Measurements from ENCODE around the gene EPS8L1. TPM values are rescaled to one million over a fixed set of nuclear protein-coding genes. Genes with fewer than 3 reads are reported as not detected.
"Not testable (repeated sequence)": the region's sequence is repeated elsewhere in the genome, so short reads cannot be mapped to it uniquely, and the experiment has no call there.

EPS8L1 gene
- total RNA-seq, 1 experiment from 2014 or later = 111 TPM

GRCh38 chr19:55105237-55105636, 29.6 kb downstream of the EPS8L1 start:
- peaks cover 15% of the 10 kb centered on the region; the same call in 1 of the 2 replicates for H3K36me3 ChIP-seq (ENCODE audit: low read depth)
- BruUV-seq (replicated peaks) = no TSS peak

GRCh38 chr19:55106591-55106990, 30.9 kb downstream of the EPS8L1 start:
- Histone ChIP-seq H3K4me3 (no peak overlapping the region), H3K36me3 (ENCODE audit: low read depth) (peaks cover 15% of the 10 kb centered on the region), H4K20me1 (ENCODE audit: insufficient read depth) (peaks cover 9% of the 10 kb centered on the region), H2AFZ (no peak overlapping the region), H3K4me1 (replicated peaks; ENCODE audit: insufficient read depth) (no peaks in the 10 kb centered on the region), H3K27me3 (ENCODE audit: insufficient read depth, low read depth) (no peaks in the 10 kb centered on the region), H3K9me3 (ENCODE audit: insufficient read depth, low read depth) (no peaks in the 10 kb centered on the region), H3K79me2 (ENCODE audit: low read depth) (0 out of 2 replicates have a peak, but pooled peaks cover 6% of the 10 kb centered on the region), H3F3A (ENCODE audit: insufficient read depth, low read depth) (no peaks in the 10 kb centered on the region; the same call in 1 of the 2 replicates), H3K27ac (no peak overlapping the region), H3K9me2 (ENCODE audit: insufficient read depth) (no peaks in the 10 kb centered on the region), H3K4me2 (no peak overlapping the region)
- TF ChIP-seq EZH2 (IDR thresholded peaks at IDR 0.05; ENCODE audit: low read depth) (no peak), CTCF (conservative IDR thresholded peaks at IDR 0.05) (no peak)
- intact Hi-C loops (cut with micrococcal nuclease; ENCODE audit: unreplicated experiment) = no loop called here
- CTCF ChIA-PET = interaction anchor here (0.9 kb wide), 1 partner anchor 40 kb away, joined by 4 read pairs; no protein-coding TSS in a partner anchor
- no peak for DNase-seq
- POLR2A ChIA-PET (ENCODE audit: unreplicated experiment) = no interaction called here
- BruUV-seq (replicated peaks) = no TSS peak

More at GRCh38 chr19:55105237-55105636, 29.6 kb downstream of the EPS8L1 start:
- Histone ChIP-seq H4K20me1 (ENCODE audit: insufficient read depth) (peaks cover 7% of the 10 kb centered on the region), H2AFZ (no peak overlapping the region), H3K4me3 (no peak overlapping the region), H3F3A (ENCODE audit: insufficient read depth, low read depth) (no peaks in the 10 kb centered on the region; the same call in 1 of the 2 replicates), H3K79me2 (ENCODE audit: low read depth) (no peaks in the 10 kb centered on the region), H3K4me1 (replicated peaks; ENCODE audit: insufficient read depth) (no peaks in the 10 kb centered on the region), H3K4me2 (no peak overlapping the region), H3K9me2 (ENCODE audit: insufficient read depth) (no peaks in the 10 kb centered on the region), H3K9me3 (ENCODE audit: insufficient read depth, low read depth) (no peaks in the 10 kb centered on the region), H3K27ac (no peak overlapping the region), H3K27me3 (ENCODE audit: insufficient read depth, low read depth) (no peaks in the 10 kb centered on the region)
- no peak for TF ChIP-seq EZH2 (IDR thresholded peaks at IDR 0.05; ENCODE audit: low read depth)
- no peak for TF ChIP-seq CTCF (conservative IDR thresholded peaks at IDR 0.05)
- ChIA-PET CTCF (no interaction called here), POLR2A (ENCODE audit: unreplicated experiment) (interaction anchor here (0.6 kb wide), 1 partner anchor 25 kb away, joined by 7 read pairs; no protein-coding TSS in a partner anchor)
- intact Hi-C loops (cut with micrococcal nuclease; ENCODE audit: unreplicated experiment) = no loop called here
- DNase-seq = no peak

GRCh38 chr19:55107252-55107651, 31.6 kb downstream of the EPS8L1 start:
- H3F3A ChIP-seq (ENCODE audit: insufficient read depth, low read depth); POLR2A ChIA-PET (ENCODE audit: unreplicated experiment); intact Hi-C loops (cut with micrococcal nuclease; ENCODE audit: unreplicated experiment); H3K27ac ChIP-seq; H3K4me2 ChIP-seq; H3K9me2 ChIP-seq (ENCODE audit: insufficient read depth); H2AFZ ChIP-seq; DNase-seq; CTCF ChIA-PET; BruUV-seq (replicated peaks); H3K4me3 ChIP-seq; H3K9me3 ChIP-seq (ENCODE audit: insufficient read depth, low read depth); H3K27me3 ChIP-seq (ENCODE audit: insufficient read depth, low read depth); H3K79me2 ChIP-seq (ENCODE audit: low read depth); H3K4me1 ChIP-seq (replicated peaks; ENCODE audit: insufficient read depth): not testable (repeated sequence)
- H4K20me1 ChIP-seq (ENCODE audit: insufficient read depth) = peaks cover 10% of the 10 kb centered on the region
- H3K36me3 ChIP-seq (ENCODE audit: low read depth) = peaks cover 12% of the 10 kb centered on the region

Measured in PC-9 (cell line).